Stimulated activated CD4-positive, alpha-beta T cell treated with anti-CD3 and anti-CD28 coated beads, Interleukin-15, amount 100 ng/mL, for 48 hours (primary cell): ENCODE results near the gene CDK9.
A peak's percentile ranks its signal among the peaks of the same experiment; 100 is the strongest.
"Not testable (repeated sequence)": the region's sequence is repeated elsewhere in the genome, so short reads cannot be mapped to it uniquely, and the experiment has no call there.

Experiments used
- DNase-seq, 2 donors: peaks; one replicate each; pipeline ENCODE4 v3.0.0-alpha.2; 2020; ENCODE audit warnings: low read depth in 2 of 2

Gene CDK9

DNA sequence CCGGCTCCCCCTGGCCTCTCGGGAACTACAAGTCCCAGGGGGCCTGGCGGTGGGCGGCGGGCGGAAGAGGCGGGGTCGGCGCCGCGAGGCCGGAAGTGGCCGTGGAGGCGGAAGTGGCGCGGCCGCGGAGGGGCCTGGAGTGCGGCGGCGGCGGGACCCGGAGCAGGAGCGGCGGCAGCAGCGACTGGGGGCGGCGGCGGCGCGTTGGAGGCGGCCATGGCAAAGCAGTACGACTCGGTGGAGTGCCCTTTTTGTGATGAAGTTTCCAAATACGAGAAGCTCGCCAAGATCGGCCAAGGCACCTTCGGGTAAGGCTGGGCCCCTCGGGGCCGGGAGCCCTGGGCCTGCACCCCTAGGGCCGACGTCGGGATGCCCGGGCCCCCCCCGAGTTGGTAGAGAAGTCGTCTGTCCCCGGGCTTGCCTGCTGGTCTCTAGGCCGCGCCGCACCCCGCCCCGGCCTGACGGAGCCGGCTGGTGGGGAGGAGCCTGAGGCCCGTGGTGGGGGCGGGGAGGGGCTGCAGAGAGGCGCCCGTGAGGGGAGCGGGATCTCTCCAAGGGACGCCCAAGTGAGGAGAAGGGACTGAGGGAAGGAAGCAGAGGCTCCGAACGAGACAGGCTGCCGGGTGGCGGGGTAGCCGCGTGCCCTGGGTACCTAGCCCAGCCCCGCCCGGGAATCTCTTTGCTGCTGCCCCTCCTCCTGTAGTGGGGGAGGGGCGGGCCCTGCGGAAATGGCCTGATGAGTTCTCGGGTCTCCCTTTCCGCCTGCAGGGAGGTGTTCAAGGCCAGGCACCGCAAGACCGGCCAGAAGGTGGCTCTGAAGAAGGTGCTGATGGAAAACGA is at the start of gene CDK9:
CDK9 (plus strand) TSS at position 102 of the 840 bp plus-strand sequence; CDS start at position 217, 115 bp downstream.
- DNase-seq: peak; percentile 86 to 92

- no peak for DNase-seq
Observed at GRCh38 chr9:127738666-127739065, 47.2 kb upstream of the CDK9 start.

- DNase-seq: no peak
Observed at GRCh38 chr9:127739614-127740330, 46.1 kb upstream of the CDK9 start.

DNA sequence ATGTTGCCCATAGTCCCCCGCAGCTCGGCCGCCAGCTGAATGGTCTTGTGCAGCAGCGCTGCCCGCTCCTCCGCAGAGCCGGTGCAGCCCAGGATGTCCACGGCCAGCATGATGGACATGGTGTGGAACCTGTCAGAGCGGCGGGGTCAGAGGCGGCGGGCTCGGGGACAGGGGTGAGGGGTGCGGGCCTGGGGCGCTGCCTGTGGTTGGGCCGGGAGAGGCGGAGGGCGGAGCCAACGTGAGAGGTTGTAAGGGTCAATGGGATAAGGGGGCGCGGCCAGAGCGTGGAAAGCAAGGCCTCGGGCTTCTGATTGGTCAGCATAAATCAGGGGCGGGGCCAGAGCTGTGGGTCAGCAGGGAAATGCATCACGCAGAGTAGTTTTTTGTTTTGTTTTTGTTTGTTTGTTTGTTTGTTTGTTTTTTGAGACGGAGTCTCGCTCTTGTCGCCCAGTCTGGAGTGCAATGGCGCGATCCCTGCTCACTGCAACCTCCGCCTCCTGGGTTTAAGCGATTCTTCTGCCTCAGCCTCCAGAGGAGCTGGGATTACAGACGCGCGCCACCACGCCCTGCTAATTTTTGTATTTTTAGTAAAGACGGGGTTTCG is 43.9 kb upstream of the CDK9 start:
- no peak for DNase-seq

DNA sequence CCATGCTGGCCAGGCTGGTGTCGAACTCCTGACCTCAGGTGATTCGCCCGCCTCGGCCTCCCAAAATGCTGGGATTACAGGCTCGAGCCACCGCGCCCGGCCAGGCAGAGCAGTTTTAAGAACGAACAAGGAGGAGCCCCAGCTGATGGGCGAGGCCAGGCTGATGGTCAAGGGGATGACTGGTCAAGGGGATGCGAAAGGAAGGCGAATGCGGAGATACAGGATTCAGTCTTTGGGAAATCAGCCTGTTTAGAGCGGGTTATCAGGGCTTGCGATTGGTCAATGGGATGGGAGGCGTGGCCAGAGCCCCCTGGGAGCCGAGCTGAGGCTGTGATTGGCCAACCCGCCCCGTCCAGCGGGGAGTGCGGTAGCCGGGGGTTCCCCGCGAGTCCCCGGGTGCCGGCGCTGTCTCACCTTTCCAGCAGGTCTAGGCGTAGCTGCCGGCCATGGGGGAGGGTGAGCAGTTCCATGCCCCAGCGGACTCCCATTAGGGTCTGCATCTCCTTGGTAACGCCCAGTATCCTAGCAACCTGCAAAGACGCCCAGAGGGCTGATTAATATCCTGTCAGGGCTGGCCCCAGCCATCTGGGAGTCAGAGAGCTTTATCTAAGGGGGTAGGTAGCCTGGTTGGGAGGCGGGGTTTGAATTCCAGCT is 43.3 kb upstream of the CDK9 start:
- DNase-seq: no peak

DNA sequence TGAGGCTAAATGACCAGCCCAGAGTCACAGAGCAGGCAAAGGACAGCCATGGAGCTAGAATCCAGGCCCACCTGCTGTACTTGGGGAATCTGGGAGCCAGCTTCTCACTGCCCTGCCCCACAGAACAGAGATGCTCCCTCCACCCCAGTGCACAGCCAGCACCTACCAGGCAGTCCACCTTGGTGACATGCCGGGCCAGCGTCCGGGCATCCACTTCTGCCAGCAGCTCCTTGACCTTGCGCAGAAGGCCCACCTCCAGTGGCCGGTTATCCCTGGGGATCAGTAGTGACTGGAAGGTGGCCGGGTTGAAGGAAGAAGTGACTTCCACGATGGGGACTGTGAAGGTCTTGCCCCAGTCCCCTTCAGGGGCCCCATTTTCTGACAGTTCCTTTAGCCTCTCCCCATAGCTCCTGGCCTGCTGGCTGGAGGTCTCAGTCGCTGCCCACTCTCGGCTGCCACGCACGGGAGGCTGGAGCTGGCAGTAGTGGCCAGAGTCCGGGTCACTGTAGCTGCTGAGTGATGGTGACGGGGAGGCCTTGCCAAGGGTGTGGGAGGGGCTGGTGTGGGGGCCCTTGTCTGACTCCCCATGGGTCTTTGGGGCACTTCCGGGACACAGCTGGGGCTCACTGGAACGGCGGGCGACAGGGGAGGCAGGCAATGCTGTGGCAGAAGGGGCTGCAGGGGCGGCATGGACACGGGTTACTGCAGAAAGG is 41.3 kb upstream of the CDK9 start:
- DNase-seq: no peak

DNA sequence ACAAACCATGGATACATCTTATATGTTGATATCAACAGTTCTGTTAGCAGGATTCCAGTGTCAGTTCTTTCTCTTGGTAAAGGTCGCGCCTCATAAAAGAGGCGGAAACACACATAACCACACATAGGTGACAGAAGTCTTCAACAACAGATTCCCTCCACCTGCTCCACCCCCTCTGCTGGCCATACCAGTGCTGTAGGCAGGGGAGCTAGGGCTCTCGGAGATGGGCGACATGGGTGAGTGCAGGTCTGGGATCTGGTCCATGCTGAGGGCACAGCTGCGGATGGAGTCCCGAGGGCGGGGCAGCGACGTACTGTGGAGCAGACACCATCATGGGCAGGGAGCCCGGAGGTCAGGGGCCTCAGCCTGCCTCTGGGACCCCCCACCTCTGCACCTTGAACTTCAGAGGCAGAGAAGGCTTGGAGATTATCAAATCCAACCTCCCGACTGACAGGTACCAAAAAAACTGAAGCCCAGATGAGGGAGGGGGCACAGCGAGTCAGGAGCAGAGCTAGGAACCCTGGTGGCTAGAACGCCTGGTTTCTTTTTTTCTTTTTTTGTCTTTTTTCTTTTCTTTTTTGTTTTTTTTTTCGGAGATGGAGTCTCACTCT is 38.8 kb upstream of the CDK9 start:
- no peak for DNase-seq

DNA sequence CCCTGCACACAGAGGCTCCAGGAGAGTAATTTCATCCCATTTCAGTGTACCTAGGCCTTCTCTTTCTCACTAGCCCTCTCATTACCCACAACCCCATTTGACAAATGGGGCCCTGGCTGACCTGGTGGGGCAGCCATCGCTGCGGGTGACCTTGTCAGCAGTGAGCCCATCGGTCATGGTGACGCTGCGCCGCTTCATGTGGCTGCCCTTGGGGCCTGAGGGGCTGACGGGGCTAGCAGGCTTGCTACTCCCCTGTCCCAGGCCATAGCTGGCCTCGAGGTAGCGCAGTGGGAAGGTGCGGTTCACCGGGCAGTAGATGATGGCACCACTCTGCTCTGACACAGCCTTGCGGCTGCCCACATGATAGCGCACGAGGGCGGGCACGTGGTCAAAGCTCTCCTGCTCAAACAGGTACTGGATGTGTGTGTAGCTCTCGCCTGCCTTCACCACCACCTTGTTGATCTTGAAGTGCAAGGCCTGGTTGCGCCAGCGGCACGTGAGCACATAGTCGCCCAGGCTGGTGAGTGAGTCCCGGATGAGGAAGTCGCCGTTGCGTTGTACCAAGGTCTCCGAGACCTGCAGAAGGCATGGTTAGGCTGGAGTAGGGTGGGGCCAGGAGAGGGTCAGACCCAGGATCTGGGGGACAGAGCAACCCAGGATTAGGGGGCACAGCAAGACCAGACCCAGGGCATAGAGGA is 36.6 kb upstream of the CDK9 start:
- DNase-seq: no peak

DNA sequence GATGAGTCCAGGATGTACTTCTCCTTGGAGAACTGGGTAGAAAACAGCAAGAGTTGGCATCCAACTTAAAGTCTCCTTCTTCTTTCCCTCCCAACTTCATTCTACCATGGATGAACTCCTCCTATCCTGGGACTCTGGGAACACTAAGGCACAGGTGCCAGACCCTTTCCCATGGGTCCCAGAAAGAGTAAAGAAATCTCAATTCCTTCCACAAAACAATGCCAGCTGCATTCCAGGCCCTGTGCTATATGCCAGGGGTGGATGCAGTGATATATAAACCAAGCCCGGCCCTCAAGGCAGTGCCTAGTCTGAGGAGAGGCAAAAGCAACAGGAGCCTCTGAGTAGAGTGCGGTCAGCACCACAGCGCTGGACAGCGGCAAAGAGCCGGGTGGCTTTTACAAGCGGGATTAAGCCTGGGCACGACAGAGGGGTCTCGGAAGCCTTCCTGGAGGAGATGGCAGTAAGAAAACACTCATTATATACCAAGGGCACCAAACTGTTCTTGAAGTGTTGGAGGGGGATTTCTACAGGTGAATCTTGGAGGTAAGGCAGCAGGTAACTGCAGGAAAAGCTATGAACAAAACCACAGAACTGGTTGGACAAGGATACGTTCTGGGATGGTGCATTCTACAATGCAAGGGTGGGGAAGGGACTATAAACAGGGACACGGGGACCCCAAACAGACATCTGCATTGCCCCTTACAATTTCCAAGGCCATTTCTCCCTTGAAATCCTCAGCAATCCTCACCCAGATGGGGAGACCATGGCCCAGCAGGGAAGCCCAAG is 34.4 kb upstream of the CDK9 start:
- no peak for DNase-seq

- no peak for DNase-seq
Observed at GRCh38 chr9:127753148-127753547, 32.7 kb upstream of the CDK9 start.

DNA sequence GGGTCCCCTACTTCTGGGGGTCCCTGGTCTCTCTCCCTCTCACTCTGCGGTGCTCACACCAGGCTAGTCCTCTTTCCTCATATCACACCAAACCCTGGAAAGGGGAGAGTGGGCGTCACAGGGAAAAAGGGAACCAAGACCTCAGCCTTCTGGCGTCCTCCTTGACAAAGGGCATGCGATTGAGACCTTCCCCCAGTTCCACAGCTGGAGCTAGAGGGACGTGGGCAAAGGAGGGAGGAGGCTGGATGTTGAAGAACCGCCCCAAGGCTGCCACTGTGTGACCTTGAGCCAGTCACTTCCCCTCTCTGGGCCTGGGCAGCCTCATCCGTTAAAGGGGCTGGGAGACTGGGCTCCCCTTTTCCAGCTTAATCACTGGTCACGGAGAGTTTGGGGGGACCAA is 32.2 kb upstream of the CDK9 start:
- DNase-seq: no peak

DNA sequence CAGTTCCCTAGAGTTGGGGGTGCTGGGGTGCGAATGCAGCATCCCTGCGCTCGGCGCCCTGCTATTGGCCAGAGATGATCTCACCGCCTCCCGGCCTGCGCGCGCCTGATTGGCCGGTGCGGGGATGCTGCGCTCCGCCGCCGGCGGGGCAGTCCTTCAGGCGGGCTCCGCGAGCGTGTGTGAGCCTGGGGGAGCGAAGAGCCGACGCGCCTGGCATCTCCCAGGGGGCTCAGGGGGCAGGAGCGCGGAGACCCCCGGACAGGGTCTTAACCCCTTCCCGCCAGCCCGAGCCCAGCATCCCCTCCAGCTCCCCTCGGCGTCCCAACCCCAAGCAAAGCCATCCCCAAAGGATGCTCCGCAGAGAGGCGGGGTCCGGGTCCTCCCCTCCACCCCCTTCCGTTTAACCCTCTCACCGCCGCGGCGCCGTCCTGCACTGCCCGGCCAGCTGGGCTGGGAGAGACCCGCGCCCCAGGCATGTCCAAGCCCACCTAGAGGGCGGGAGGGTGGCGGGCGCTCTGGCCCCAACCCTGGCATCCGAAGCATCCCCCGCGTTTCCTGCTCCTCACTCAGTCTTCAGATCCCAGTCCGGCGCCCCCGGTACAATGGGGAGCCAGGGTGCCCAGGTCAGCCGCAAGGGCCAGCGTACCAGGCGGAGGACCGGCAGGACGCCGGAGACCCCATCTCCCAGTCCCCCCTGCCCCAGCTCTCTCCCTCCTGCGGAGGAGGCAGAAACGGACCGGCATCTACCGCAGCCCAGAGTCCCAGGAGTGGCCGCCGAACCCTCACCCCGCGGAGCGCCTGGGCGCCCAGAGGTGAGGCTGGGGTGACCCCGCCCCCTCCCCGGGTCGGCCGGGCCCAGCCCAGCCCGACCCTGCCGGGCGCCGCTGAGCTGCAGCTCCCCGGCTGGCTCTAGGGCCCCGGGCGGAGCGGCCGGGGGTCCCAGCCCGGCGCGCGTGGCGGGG is 31.5 kb upstream of the CDK9 start:
- DNase-seq: no peak

GRCh38 chr9:127755061-127756060 is 30.5 kb upstream of the CDK9 start:
- no peak for DNase-seq

GRCh38 chr9:127756233-127756632 is 29.6 kb upstream of the CDK9 start:
- DNase-seq: no peak

GRCh38 chr9:127756776-127757175 is 29.1 kb upstream of the CDK9 start:
- DNase-seq: not testable (repeated sequence)

DNA sequence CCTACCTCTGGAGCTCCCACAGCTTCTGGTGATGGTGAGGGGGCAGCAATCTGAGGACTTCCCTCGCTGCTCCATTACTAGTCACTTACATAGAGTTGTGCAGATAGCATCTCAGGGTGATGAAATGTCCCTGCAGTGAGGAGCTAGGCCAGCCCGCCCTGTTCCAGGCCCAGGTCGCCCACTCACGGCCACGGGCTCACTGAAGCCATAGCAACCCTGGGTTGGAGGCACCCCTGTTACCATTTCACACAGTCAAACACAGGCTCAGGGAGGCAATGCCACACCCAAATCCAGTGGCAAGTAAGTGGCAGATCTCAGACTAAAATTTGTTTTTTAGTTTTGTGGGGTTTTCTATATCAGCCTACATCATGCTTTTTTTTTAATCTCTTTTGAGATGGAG is 27.0 kb upstream of the CDK9 start:
- DNase-seq: no peak

DNA sequence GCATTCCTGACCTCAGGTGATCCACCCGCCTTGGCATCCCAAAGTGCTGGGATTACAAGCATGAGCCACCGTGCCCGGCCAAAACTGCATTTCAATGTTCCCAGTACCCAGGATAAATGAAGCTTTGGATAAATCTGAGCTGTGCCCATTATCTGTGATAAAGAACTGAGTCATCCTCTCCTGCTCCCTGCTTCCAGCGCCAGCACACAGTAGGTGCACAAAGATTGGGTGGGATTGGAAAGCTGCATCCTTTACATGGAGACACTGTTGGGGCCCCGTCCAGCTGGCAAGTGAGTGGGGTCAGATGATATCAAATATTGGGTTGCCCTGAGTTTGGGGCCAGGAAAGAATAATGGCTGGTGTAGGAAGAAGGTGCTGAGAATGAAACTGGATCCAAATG is 24.8 kb upstream of the CDK9 start:
- DNase-seq: no peak
